Thyroid gland (tissue), 4 donors: Measurements from ENCODE around the gene ADM2. TPM values are rescaled to one million over a fixed set of nuclear protein-coding genes. Genes with fewer than 3 reads are reported as not detected.

Experiments used
- DNase-seq, 2 donors: peaks; one replicate each; pipeline ENCODE4 v3.0.0-alpha.2; 2019
- H3K27ac ChIP-seq, 3 donors: fragments of 200-600 bp; sonication (generic); 1 replicate in 2 of 3; 2 replicates in 1 of 3; pipeline ENCODE4 v1.5.1; 2016 to 2019; ENCODE audit warnings: mild to moderate bottlenecking in 1 of 3, moderate library complexity in 1 of 3
- H3K27me3 ChIP-seq: fragments of 200-600 bp; sonication (generic); one replicate; pipeline ENCODE4 v1.5.1; 2019
- H3K36me3 ChIP-seq, 2 donors: fragments of 200-600 bp; sonication (generic); one replicate each; pipeline ENCODE4 v1.5.1; 2016 to 2019
- H3K4me1 ChIP-seq, 2 donors: fragments of 200-600 bp; sonication (generic); one replicate each; pipeline ENCODE4 v1.5.1; 2017 to 2019
- H3K4me3 ChIP-seq, 3 donors: fragments of 200-600 bp; sonication (generic); replicated peaks in 1 of 3; 1 replicate in 2 of 3; 2 replicates in 1 of 3; pipeline ENCODE4 v1.5.1; 2016; ENCODE audit warnings: mild to moderate bottlenecking in 1 of 3
- H3K9me3 ChIP-seq: fragments of 200-600 bp; sonication (generic); one replicate; pipeline ENCODE4 v1.5.1; 2017
- POLR2A ChIP-seq, 2 donors: fragments of 450-650 bp; IDR thresholded peaks; one replicate each; pipeline ENCODE4 v1.6.1; 2017; ENCODE audit warnings: antibody characterized with exemption in 2 of 2, mild to moderate bottlenecking in 2 of 2, moderate library complexity in 1 of 2
- WGBS, 2 donors: methylation state at CpG; one replicate each; pipeline ENCODE4 v1.1.5; 2017; 5-methylcytosine and 5-hydroxymethylcytosine counted together
- intact Hi-C: fragments of 100-400 bp; cut with DNase I; formaldehyde crosslinking; loops from one replicate; pipeline ENCODE4 v1.15.1; 2023
- total RNA-seq, 4 donors: library from RNA; depleted of rRNA; stranded (reverse); fragments of >200 nt; gene quantifications; one replicate each; pipeline ENCODE4 v1.2.3, GENCODE V29; 2016
- TF ChIP-seq, protein P1 (sequence below), 6 experiments: fragments of 200-600 bp in 3 of 6; fragments of 450-650 bp in 3 of 6; sonication (generic) in 3 of 6; IDR thresholded peaks; one replicate each; pipeline ENCODE4 v1.5.1; 2016 to 2019; ENCODE audit warnings: antibody characterized with exemption in 6 of 6, mild to moderate bottlenecking in 2 of 6, inconsistent platforms in 1 of 6, moderate library complexity in 1 of 6

ADM2 gene
- total RNA-seq, 4 donors from 2014 or later: 5.2 to 23.5 (median 6.6) TPM

DNA sequence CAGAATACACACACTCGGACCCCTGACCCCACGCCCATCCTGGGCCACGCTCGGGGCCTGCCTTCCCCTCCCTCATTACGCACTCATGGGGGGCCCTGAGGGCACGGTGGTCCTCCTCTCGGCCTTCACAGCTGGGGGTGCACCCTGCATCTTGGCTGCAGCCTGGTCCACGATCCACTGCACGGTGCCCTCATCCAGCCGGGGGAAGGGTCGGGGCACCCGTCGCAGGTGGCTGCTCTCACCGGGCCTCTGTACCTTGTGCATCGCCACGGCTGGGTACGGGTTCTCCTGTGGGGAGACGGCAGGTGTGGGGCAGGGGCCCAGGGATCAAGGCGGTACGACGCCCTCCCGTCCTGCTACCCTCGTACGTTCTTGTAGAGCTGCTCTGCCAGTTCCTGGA lies 16.9 kb upstream of the ADM2 start:
- H3K9me3 ChIP-seq: no peaks in the 10 kb centered on the region
- WGBS, 2 donors: 91 to 97% methylated on average over 16 to 18 of the region's 24 CpGs
- no peak for DNase-seq
- H3K4me1 ChIP-seq: peaks cover 0 to 4% of the 10 kb centered on the region in 2 donors
- TF ChIP-seq POLR2A (IDR thresholded peaks at IDR 0.05): no peak
- TF ChIP-seq, protein P1, sequence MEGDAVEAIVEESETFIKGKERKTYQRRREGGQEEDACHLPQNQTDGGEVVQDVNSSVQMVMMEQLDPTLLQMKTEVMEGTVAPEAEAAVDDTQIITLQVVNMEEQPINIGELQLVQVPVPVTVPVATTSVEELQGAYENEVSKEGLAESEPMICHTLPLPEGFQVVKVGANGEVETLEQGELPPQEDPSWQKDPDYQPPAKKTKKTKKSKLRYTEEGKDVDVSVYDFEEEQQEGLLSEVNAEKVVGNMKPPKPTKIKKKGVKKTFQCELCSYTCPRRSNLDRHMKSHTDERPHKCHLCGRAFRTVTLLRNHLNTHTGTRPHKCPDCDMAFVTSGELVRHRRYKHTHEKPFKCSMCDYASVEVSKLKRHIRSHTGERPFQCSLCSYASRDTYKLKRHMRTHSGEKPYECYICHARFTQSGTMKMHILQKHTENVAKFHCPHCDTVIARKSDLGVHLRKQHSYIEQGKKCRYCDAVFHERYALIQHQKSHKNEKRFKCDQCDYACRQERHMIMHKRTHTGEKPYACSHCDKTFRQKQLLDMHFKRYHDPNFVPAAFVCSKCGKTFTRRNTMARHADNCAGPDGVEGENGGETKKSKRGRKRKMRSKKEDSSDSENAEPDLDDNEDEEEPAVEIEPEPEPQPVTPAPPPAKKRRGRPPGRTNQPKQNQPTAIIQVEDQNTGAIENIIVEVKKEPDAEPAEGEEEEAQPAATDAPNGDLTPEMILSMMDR (IDR thresholded peaks at IDR 0.05): no peak
- H3K27ac ChIP-seq: no peak overlapping the region
- no peak overlapping the region for H3K4me3 ChIP-seq
- H3K27me3 ChIP-seq: no peaks in the 10 kb centered on the region
- intact Hi-C loops: no loop called here
- peaks cover 81 to 85% of the 10 kb centered on the region in 2 donors for H3K36me3 ChIP-seq

DNA sequence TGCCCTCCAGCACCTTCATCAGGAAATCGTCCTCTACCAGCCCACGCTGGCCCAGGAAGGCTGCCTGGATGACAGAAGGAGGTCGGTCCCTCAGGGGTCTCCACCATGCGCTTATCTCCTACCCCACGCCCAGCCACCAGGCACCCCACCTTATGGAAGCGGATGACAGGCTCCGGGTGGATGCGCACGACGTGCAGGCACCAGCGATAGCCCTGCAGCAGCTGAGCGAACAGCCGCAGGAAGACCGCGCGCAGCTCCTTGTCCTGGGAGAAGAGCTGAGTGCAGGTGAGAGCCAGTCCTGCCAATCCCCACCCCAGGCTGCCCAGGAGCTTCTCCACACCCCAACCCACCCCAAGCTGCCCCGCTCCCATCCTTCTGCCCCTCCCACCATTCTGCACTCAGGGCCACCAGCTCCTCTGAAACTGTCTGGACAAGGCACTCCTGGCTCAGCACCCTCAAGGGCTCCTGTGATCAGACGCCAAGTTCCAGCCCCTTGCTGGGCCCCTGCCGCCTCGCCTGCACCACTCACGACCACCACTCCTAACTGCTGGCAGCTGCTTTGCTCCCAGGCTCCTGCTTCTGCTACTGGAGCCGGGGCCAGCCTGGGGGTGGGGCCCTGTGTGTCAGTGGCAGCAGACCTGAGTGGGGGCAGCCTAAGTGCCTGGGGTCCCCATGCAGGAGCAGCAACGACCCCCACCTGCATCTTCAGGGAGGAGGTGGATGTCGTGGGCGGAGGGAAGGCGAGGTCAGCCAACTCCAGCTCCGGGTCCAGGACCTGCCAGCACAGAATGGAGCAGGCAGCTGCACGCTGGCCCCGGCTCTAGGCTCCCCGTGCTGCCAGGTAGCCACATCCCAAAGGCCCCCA lies 16.0 kb upstream of the ADM2 start:
- peaks cover 72 to 76% of the 10 kb centered on the region in 2 donors for H3K36me3 ChIP-seq
- no peak for DNase-seq

DNA sequence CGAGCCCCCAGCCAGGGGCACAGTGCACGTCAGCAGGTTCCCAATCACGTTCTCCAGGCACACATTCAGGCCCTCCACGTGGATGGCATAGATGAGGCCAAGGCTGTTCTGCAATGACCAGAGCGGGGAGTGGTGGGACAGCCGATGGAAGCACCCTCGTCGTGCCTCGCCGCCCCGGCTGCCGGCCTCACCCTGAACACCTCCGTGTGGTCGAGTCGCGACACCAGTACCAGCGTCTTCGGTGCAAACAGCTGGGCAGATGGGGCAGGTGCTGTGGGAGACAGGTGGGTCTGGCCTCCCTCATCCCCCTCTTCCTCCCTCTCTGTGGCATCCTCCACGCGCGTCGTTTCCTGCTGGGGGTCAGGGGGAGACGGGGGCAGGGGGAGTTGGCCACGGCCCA lies 14.0 kb upstream of the ADM2 start:
- Histone ChIP-seq H3K9me3 (no peaks in the 10 kb centered on the region), H3K4me1 (peaks cover 25 to 33% of the 10 kb centered on the region in 2 donors), H3K27ac (no peak overlapping the region), H3K27me3 (no peaks in the 10 kb centered on the region), H3K4me3 (no peak overlapping the region), H3K36me3 (peaks cover 52 to 56% of the 10 kb centered on the region in 2 donors)
- TF ChIP-seq POLR2A (IDR thresholded peaks at IDR 0.05): no peak
- TF ChIP-seq, protein P1 (IDR thresholded peaks at IDR 0.05): no peak
- no peak for DNase-seq
- intact Hi-C loops: no loop called here
- WGBS, 2 donors: 81 to 94% methylated on average over 13 to 19 of the region's 24 CpGs

More for the DNA sequence above, 16.0 kb upstream of the ADM2 start:
- intact Hi-C loops: no loop called here
- TF ChIP-seq, protein P1 (IDR thresholded peaks at IDR 0.05): no peak
- no peak for TF ChIP-seq POLR2A (IDR thresholded peaks at IDR 0.05)
- Histone ChIP-seq H3K4me1 (peaks cover 5 to 12% of the 10 kb centered on the region in 2 donors), H3K4me3 (no peak overlapping the region), H3K27me3 (no peaks in the 10 kb centered on the region), H3K9me3 (no peaks in the 10 kb centered on the region), H3K27ac (no peak overlapping the region)
- WGBS, 2 donors: 90 to 91% methylated on average over 22 to 25 of the region's 30 CpGs

- H3K9me3 ChIP-seq: no peaks in the 10 kb centered on the region
- DNase-seq: no peak
- H3K27me3 ChIP-seq: no peaks in the 10 kb centered on the region
- H3K36me3 ChIP-seq: peaks cover 46 to 50% of the 10 kb centered on the region in 2 donors
- 85 to 94% methylated on average over 11 to 21 of the region's 22 CpGs for WGBS, 2 donors
- TF ChIP-seq, protein P1 (IDR thresholded peaks at IDR 0.05): no peak
- no peak for TF ChIP-seq POLR2A (IDR thresholded peaks at IDR 0.05)
- no peak overlapping the region for H3K27ac ChIP-seq
- intact Hi-C loops: no loop called here
- H3K4me1 ChIP-seq: peaks cover 31 to 38% of the 10 kb centered on the region in 2 donors
- H3K4me3 ChIP-seq: no peak overlapping the region
Measured at GRCh38 chr22:50467773-50468440, 13.4 kb upstream of the ADM2 start.

DNA sequence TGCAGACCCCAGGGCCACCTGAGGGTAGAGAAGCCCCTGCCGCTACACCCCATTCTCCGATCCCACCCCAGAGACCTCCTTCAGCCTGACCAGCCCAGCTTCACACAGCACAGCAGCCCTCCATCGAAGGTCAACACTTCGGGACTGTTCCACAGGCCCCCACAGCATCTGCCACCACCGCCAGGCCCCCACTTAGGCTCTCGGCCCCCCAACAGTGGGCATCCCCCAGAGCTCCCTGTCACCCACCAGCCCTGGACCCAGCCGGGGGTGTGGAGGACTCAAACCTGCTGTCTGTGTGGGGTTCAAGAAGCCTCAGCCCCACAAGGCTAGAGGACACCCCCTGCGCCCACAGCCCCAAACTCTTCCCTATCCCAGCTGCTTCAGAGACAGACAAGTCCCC lies 12.7 kb upstream of the ADM2 start:
- Histone ChIP-seq H3K4me1 (peaks cover 38 to 45% of the 10 kb centered on the region in 2 donors), H3K9me3 (no peaks in the 10 kb centered on the region), H3K4me3 (no peak overlapping the region), H3K36me3 (peaks cover 39 to 43% of the 10 kb centered on the region in 2 donors), H3K27me3 (no peaks in the 10 kb centered on the region), H3K27ac (no peak overlapping the region)
- DNase-seq: no peak
- 77 to 89% methylated on average over 5 to 6 of the region's 8 CpGs for WGBS, 2 donors
- intact Hi-C loops: no loop called here
- TF ChIP-seq, protein P1 (IDR thresholded peaks at IDR 0.05): no peak
- TF ChIP-seq POLR2A (IDR thresholded peaks at IDR 0.05): no peak
